NCI-H2227 (cell line): ENCODE data around the gene FBXL7.

Experiments
- DNase-seq: peaks from one replicate; lab custom pipeline; 2025; ENCODE audit not compliant: unreplicated experiment; lab: John Stamatoyannopoulos, UW

FBXL7 gene

DNA sequence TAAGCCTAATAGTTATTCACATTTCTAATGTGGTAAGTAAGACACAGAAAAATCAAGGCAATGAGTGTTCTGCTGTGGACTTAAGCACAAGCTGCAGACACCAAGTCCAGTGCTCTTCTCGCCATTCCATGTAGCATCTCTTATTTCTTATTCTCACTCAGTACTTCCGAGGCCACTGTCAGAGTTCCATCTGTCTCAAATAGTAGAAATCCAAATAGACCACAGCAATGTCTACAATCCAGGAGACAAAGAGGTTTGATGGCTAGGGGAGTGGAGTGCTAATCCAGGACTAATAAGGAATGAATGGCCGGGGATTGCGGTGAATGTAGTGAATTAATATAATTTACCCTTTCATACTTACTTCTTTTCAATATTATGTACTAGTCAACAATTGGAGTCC, 147.3 kb downstream of the FBXL7 start:
- no peak for DNase-seq

DNA sequence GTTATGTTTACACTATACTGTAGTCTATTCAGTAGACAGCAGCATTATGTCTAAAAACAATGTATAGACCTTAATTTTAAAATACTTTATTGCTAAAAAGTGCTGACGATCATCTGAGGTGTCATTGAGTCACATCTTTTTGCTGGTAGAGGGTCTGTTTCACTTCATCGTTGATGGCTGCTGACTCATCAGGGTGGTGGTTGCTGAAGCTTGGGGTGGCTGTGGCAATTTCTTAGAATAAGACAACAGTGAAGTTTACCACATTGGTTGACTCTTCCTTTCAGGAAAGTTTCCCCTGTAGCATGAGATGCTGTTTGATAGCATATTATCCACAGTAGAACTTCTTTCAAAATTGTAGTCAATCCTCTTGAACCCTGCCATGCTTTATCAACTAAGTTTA, 150.3 kb downstream of the FBXL7 start:
- DNase-seq = no peak

DNA sequence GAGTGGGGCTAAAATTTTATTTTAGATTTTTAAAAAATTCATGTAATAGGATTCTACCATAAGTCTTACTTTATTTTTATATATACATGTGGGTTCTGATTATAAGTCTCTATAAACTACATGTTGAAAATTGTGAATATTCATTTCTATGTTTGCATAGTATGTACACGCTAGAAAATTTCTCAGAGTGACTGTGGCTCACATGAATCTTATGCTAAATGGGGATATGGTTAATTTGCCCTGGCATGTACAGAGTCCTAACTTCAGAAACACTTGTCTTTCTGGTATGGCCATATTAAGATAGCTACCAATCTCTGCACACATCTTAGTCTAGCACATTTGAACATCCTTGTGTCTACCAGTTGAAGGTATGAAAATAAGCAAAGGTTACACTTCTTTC, 154.8 kb downstream of the FBXL7 start:
- no peak for DNase-seq

DNA sequence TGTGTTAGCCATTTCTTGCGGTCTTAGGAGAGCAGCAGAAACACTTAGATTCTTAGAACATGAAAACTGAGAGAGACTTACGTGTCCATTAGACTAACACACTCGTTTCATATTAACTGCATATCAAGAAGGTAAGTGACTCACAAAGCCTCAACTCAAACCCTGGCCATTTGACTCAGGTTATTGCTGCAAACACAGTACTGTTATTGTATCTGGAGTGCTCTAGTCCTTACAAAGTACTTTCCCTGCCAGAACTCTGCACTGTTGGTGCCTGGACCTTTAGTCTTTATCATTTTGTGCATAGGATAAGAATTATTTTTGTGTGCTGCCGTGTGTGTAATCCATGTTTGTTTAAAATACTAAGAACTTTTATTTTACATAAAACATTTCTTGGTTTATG, 155.7 kb downstream of the FBXL7 start:
- DNase-seq = no peak

DNA sequence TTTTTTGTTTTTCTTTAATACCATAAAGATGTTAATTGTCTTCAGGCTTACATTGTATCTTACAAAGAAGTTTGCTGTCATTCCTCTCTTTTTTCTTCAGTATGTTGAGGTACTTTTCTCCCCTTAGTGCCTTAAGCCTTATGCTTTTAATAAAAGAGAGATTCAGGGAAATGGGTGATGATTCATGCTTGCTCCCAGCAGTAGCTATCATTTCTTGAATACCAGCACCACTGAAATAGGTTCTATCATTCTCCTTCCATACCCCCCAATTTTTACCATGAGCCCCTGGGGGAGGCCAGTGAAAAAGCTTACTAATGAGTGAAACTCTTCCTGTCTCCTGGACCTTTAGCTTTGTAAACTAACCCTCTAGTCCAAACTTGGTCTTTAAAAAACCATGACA, 165.0 kb downstream of the FBXL7 start:
- no peak for DNase-seq

DNA sequence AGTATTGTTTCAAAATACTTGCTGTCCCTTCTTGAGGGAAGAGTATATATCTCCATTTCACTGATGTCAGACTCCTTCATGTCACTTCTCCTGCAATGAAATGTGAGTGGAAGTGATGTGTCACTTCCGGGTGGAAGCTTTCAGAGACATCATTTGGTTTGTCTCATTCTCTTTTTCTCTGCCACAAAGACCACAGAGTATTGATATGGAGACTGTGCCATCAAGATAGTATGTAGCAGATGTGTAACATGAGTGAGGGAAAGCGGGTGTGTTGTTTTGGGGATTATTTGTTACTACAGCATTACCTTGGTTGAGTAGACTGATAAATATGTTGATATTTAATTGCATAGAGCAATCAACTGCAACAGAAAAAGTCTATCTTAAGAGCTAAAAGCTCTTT, 169.8 kb downstream of the FBXL7 start:
- DNase-seq = no peak

DNA sequence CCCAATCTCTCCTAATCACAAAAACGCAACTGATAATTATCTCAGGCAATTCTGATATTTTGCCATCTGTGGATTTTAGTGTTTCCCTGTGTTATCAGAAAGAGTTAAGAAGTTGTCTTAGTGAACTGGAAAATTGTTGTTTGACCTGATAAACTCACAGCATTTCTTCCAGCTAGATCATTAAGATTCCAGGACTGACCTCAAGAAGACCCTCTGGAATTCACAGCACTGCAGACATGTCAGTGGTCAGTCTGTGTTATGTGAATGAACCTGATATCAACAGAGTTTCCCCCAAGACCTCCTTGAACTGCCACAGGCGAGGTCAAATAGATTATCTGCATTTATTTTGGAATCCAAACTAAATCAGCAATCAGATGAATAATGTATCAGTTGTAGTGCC, 174.7 kb downstream of the FBXL7 start:
- DNase-seq = no peak

DNA sequence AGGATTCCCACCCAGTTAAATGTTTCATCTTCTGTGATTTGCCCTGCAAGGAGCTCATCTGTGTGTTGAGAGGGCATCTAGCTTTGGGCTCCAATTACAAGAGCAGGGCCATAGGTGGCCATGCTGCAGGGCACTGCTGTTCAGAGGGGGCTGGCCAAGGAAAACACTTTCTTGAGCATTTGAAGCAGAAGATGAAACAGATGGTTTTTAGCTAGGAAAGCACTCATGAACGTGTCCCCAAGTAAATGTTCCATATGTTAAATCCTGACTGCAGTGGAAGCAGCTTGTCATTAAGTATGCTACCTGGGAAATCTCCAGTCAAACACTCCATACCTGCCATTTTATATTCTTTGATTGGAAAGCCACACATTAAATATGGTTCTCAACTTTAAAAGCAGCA, 176.6 kb downstream of the FBXL7 start:
- DNase-seq = no peak

DNA sequence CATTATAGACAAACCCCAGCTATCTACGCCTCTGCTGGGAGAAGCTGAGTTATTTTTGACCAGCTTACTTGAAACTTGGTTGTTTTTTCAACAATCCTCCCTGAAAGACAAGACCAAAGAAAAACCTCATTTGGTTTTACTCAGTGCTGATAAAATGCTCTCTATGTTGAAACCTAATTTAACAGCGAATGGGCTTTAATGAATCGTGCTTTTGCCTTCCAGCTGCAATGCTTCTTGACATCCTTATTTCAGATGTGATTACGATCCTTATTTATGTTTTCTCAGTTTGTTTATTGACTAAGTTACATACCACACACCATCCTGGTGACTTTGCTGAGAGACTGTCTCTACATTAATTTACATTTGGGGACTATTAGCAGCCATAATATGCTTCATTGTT, 179.2 kb downstream of the FBXL7 start:
- DNase-seq = no peak

DNA sequence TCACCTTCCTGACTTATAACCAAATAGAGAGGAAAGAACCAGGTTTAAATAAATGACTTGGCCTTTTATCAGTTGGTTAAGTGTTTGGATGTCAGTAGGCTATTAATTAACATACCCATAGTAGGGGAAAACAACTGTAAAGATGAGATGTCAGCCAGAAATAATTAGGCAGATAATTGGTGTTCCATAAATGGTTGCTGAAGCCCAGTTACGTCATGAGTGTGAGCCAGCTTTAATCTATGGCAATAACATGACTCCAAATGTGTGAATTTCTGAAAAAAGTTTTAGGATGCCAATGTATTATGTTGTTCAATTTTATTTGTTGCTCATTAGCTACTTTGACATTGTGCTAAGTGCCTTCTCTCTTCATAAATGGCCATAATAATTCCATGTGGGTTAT, 180.5 kb downstream of the FBXL7 start:
- DNase-seq = no peak

DNA sequence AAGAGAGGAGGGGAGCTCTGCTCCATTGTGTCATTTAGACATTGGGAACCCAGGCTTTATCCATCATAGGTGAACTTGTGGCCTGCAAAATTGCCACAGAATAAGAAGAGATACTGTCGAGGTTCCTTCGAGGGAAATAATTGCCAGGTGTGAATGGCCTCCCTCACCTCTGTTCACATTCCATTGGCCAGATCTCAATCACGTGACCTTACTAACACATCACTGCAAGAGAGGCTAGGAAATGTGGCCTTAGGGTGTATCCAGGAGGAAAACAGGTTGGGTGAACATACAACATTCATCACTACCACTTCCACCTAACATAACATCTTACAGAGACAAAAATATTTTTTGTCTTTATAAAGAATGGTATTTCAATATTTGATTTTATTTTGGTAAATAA, 182.1 kb downstream of the FBXL7 start:
- DNase-seq = no peak

DNA sequence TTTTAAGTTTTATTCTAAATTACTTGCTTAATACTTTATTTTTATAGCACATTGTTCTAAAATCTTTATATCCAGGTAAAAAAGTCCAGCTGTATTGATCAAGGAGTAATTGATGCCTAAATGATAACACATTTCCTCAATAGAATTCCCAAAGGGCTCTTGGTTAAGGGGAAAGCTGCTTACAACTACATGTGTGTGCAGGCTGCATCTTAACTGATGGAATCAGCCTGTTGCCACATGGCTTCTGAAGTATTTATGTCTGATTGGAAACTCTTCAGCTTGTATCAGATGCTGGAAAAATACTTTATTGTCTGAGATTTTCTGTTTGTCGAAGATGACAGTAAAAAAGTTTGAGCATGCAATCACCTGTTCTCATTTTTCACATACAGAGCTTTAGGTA, 182.6 kb downstream of the FBXL7 start:
- DNase-seq = no peak

DNA sequence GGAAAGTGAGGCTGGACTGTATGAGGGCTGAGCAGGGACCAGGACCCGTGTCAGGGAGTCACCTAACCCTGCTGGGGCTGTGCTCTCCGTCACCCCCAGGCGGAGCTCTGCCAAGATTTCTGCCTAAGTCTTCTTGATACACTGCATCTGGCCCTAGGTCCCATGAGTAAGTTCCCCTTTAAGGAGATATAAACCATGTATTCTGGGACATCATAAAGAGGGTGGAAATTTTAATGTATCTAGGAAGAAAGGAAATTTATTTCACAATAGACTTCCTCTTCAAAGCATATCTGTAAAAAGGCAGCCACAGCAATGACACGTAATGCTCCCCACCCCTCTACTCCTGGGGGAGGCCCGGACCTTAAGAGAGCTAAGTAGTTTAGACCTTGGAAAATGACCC, 183.4 kb downstream of the FBXL7 start:
- no peak for DNase-seq

DNA sequence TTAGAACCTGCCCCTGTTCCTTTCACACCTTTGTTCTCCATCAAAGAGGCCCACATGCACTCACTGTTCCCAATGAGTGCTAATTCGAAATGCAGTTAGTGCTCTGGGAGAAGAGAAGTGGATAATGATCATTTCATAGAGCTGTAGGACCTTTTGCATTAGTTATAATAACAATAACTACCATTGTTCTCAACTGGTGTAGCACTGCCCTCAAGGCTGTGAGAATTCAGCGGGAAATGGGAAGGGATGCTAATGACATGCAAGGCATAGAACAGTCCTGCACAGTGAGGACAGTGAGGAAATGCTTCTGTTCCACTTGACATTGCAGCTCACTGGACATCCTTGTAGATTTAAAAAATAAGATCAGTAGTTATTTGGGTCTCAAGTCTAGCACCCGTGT, 187.4 kb downstream of the FBXL7 start:
- no peak for DNase-seq

DNA sequence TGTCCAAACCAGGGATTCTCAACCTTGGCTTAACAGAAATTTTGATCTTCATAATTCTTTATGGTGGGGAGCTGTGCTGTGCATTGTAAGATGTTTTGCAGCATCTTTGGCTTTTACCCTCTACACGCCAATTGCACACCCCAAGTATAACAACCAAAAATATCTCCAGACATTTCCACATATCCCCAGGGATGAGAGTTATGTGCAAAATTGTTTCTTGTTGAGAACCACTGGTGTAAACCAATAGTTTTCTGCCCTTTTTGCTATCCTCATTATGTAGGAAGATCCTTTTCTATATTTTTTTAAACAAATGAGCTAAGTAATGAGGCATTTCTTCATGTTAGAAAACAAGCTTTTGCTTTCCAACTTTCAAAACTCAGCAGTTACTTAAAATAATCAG, 189.9 kb downstream of the FBXL7 start:
- no peak for DNase-seq

DNA sequence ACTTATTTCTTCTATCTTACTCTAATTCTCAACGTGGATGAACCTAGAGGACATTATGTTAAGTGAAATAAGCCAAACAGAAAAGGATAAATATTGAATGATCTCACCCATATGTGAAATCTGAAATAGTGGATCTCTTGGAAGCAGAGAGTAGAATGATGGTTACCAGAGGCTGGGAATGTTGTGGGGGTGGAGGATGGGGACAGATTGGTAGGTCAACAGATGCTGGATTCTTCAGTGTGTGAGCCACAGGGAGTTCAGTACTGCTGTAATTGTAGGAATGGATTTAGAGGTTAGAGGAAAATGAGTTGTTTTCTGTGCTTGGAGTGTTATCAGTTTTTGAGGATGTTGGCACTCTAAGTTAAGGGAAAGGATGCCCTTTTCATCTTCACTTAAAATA, 190.6 kb downstream of the FBXL7 start:
- DNase-seq = no peak

DNA sequence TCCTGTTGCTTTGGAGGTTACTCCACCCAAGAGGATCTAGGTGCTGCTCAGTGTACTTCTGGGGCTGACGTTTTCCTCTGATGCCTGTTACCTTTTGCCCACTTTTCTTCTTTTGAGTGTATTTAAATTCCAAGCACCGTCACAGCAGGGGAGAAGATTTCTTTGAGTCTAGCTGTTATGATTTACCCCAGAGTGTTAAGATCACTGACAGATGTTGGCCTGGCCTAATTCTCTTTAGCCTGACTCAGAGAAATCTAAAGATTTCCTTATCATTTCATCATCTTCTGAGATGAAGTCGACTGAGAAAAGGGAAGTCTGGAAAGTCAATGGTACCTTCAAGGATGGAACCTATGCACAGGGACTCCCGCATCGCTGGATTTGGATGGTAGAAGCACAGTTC, 191.5 kb downstream of the FBXL7 start:
- no peak for DNase-seq

DNA sequence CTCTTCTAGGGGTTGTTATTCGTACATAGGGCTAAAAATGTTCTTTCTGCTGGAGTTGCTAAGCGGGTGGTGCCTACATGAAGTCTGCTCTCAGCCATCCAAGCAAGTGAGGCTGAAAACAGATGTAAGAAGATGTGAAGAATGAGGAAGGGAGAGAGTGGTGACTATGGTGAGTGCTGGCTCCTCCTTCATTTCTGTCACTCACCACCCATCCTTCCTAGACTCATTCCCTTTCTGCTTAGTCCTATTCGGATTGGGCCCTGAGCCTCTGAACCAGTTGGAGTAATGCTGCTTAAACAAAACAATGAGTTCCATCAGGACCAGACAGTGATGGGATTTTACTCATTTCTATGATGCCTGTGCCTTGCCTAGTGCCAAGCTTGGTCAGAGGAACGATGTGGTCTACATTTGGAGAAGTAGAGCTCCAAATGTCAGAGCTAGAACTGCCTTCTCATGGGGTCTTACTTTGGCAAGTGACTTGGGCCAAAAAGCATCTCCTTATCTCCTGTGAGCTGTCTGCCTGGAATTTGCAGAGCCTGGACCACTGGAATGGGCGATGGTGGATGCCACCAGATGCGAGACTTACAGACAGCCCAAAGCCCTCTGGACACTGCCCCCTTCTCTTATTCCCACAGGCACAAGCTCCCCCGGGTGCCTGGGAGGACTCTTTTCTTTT, 192.9 kb downstream of the FBXL7 start:
- no peak for DNase-seq

DNA sequence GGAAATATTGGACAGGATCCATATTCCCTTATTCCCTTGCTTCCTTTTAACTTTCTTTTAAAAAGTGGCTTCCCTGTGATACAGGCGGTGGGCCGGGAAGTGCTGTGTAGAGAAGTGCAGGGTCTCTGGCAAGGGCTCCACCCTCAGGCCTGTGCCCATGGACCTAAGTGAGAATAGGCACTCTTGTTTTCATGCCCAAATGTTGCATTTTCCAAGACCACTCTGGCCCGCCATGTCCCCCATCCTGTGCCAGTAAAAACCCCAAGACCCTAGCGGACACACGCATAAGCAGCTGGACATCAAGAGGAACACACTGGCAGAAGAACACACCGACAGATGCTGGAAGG, 193.4 kb downstream of the FBXL7 start:
- no peak for DNase-seq

DNA sequence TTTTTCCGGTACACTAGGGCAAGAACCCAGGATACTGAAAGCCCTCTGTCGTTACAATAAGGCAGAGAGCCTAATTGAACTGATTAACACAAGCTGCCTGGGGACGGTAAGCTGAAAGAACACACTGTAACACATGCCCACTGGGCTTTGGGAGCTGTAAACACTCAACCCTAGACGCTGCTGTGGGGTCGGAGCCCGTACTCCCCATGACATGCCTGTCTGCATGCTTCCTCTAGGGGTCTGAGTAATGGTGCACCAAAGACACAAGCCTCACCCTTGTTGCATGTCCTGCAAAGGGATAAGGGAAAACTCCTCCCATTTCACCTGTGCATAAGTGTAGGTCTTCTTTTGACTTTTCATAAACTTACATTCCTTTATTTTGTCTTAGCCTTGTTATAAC, 194.0 kb downstream of the FBXL7 start:
- DNase-seq = no peak

DNA sequence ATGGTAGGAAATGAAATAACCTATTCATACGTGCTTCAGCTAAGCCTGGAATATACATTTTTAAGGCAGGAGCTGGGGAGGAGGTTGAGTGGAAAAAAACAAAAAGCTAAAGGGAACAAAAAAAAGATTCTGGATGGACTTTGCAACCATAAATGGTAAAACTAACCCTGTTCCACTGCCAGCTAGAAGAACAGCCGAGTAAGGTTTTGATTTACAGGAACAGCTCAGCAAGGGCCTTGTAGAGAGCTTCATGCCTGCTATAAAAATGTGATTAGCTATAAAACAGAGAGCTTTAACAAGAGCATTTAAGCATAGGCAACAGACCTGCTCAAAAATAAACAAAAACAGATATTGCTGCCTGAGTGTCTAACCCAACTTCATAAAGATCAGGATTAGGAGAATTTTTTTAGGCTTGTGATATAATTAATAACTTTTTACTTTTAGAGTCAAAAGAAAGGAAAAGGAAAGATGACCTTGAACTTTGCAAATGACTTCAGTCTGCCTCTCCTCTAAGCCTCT, 194.8 kb downstream of the FBXL7 start:
- DNase-seq = no peak

DNA sequence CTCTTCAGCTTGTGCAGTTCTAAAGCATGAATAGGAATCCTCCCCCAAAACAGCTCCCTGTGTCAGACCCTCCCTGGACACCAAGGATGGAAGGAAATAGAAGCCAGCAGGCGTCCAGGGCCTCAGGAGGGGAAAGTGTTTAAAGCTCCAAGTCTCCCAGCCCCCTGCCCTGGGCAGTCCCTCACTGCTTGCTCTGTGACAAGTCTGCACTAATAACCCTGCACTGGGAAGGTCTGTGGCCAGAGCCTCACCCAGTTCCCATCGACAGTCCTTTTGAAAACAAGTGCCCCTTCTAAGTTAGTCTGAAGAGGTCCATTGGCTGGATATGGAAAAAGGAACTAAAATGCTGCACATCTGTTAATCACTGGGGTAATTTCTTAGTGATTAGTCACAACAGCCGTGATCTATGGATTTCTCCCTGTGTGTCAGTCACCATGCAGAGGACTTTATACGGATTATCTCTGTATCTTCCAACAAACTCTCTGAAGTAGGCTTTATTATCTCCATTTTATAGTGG, 195.3 kb downstream of the FBXL7 start:
- DNase-seq = no peak

DNA sequence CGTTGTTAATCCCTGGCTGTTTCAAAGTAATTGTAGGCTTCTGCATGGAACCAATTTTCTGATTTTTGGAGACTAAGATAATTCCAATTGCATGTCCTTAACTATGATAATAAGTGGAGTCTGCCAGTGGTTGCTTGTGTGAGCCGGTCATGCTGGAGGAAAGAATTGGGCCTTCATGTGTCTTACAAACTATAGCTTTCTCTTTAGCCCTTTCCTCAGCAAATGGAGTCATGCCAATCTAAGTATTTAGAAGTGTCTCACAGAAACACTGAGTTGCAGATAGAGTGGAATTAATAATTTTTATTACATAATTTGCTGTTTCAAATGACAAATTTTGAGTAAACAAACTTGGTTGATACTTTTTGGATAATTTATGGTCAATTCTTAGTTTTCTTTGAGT, 200.4 kb downstream of the FBXL7 start:
- no peak for DNase-seq
